ENCODE results near the gene LRMDA. TPM values are rescaled to one million over a fixed set of nuclear protein-coding genes. Genes with fewer than 3 reads are reported as not detected.

Gene LRMDA
- total and polyA plus RNA-seq, 7 donors, result 2.8 to 22.2 (median 9.0) TPM

DNA sequence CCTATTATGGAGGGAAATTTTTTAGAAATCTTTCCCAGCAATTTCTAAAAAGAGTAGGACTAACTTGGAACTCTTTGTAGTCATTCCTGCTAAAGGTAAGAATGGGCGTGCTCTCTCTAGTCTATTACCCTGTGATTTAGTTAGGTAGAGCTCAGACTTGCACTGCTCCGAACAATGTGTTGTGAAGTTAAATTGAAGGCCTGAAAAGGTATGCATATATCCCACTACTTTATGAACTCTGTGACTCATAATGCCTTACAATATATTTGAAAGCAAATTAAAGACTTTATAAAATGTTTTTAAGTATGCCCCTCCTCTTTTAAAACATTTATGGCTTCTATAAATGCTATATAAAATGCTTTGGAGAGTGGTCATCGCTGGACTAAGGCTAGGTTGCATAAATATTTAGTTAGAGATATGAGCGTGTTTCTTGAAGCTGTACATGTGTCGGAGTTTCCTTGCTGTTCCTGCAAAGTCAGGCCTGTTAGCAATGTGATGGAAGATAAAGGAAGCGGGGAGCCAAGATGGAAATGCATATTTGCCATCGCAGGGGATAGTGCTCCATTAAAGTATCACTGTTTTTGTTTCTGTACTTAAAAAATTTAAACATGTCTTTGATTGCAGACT lies 761.4 kb downstream of the LRMDA start:
- DNase-seq, result no peak
- peaks cover 0 to 32% (median 14%) of the 10 kb centered on the region in 4 donors for H3K4me1 ChIP-seq
- no peaks in the 10 kb centered on the region for H3K27me3 ChIP-seq
- no peak for TF ChIP-seq POLR2A (IDR thresholded peaks at IDR 0.05)
- TF ChIP-seq, protein P1, sequence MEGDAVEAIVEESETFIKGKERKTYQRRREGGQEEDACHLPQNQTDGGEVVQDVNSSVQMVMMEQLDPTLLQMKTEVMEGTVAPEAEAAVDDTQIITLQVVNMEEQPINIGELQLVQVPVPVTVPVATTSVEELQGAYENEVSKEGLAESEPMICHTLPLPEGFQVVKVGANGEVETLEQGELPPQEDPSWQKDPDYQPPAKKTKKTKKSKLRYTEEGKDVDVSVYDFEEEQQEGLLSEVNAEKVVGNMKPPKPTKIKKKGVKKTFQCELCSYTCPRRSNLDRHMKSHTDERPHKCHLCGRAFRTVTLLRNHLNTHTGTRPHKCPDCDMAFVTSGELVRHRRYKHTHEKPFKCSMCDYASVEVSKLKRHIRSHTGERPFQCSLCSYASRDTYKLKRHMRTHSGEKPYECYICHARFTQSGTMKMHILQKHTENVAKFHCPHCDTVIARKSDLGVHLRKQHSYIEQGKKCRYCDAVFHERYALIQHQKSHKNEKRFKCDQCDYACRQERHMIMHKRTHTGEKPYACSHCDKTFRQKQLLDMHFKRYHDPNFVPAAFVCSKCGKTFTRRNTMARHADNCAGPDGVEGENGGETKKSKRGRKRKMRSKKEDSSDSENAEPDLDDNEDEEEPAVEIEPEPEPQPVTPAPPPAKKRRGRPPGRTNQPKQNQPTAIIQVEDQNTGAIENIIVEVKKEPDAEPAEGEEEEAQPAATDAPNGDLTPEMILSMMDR (IDR thresholded peaks at IDR 0.05), result no peak
- TF ChIP-seq EP300 (IDR thresholded peaks at IDR 0.05), result no peak
- no peak for TF ChIP-seq POLR2AphosphoS5 (IDR thresholded peaks at IDR 0.05)
- 74 to 77% methylated on average over 7 of the region's 7 CpGs for whole genome bisulfite sequencing, 2 donors
- H3K4me3 ChIP-seq, result no peak overlapping the region
- no peaks in the 10 kb centered on the region for H3K36me3 ChIP-seq
- intact Hi-C loops (cut with DNase I), result no loop called here
- no peaks in the 10 kb centered on the region for H3K9me3 ChIP-seq
- no peak overlapping the region for H3K27ac ChIP-seq

DNA sequence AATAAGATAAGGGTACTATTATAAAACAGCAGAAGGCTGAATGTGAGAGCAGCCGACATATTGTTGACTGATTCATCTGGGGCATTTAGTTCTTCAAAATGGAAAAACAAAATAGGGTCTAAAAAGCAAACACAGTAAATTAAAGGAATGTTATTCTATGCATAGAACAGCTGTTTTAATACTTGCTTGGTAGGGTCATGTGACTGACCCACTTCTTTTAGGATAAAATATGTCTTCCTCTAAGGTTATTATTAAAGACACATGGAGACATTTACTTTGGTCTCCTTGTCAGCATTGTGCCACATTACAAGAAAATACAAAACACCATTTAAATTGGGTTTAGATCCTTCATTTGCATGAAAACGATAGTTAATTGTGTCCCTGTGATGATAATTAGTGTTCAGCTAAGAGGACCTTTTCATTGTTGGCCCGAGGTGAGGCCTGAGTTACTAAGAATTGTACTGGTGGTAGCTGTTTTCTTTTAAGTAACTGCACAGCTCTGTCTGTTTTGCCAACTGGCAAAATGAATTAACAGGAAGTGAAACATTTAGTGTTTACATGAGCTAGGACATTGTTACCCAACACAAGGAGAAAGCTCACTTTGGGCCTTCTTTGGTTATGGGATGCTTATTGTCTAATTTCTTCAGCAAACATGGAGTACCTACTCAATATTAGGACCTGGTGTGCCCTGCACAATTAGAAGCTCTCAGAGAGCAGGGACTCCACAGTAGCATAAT lies 764.4 kb downstream of the LRMDA start:
- Histone ChIP-seq H3K27ac (no peak overlapping the region), H3K4me1 (peaks cover 0 to 32% (median 14%) of the 10 kb centered on the region in 4 donors), H3K4me3 (no peak overlapping the region), H3K27me3 (no peaks in the 10 kb centered on the region), H3K36me3 (no peaks in the 10 kb centered on the region), H3K9me3 (no peaks in the 10 kb centered on the region)
- TF ChIP-seq EP300 (IDR thresholded peaks at IDR 0.05) (no peak), POLR2AphosphoS5 (IDR thresholded peaks at IDR 0.05) (no peak), POLR2A (IDR thresholded peaks at IDR 0.05) (no peak)
- TF ChIP-seq, protein P1 (IDR thresholded peaks at IDR 0.05), result no peak
- intact Hi-C loops (cut with DNase I), result no loop called here
- 79 to 81% methylated on average over 3 of the region's 3 CpGs for WGBS, 2 donors
- no peak for DNase-seq

DNA sequence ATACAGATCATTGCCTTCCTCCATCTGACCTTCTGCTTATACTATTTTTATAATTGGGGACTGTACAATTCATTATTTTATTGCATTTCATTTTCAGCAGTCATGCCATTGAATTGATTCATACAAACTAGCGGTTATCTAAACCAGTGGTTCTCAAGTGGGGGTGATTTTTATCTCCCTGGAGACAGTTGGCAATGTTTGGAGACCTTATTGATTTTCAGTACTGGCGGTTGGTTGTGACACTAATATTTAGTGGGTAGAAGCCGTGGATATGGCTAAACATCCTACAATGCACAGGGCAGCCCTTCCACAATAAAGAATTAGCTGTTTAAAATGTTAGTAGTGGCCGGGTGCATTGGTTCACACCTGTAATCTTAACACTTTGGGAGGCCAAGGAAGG lies 765.9 kb downstream of the LRMDA start:
- intact Hi-C loops (cut with DNase I), result no loop called here
- DNase-seq, result no peak
- Histone ChIP-seq H3K27ac (no peak overlapping the region), H3K27me3 (no peaks in the 10 kb centered on the region), H3K9me3 (no peaks in the 10 kb centered on the region), H3K36me3 (no peaks in the 10 kb centered on the region), H3K4me3 (no peak overlapping the region), H3K4me1 (peaks cover 0 to 28% (median 14%) of the 10 kb centered on the region in 4 donors)
- 92 to 95% methylated on average over 4 of the region's 4 CpGs for WGBS, 2 donors
- TF ChIP-seq POLR2AphosphoS5 (IDR thresholded peaks at IDR 0.05), result no peak
- TF ChIP-seq, protein P1 (IDR thresholded peaks at IDR 0.05), result no peak
- TF ChIP-seq EP300 (IDR thresholded peaks at IDR 0.05), result no peak
- no peak for TF ChIP-seq POLR2A (IDR thresholded peaks at IDR 0.05)

DNA sequence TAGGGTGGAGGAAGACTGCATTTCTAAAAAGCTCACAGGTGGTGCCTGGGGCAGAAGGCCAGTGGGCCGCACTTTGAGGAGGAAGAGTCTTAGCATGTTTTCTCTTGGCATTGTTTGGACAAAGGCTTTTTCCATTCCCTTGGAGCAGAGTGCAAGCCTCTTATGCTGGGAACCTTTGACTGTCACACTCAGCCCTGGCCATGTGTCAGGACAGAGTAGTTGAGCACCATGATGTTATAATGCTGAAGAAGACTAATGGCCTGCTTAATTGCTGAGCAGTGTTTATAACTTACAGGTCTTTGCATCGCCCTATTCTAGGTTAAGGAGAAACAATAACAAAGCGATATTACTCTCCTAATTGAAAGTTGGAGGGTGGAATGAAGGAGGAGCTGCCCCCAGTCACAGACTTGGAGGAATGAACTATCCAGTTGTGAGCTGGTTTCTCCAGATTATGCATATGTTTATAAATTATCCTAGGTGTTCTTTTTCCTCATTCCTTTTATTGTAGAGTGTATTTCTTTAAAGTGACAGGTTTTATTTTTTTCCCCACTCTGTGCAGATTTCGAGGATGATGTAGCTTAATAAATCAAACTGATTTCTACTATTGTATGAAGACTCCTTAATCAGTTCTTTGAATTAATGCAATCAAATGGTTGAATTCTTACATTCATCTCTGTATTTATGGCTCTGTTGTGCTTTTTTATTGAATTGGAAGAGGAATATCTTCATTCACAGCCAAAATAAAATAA lies 767.0 kb downstream of the LRMDA start:
- 87 to 92% methylated on average over 4 of the region's 4 CpGs for WGBS, 2 donors
- TF ChIP-seq POLR2A (IDR thresholded peaks at IDR 0.05) (no peak), POLR2AphosphoS5 (IDR thresholded peaks at IDR 0.05) (no peak), EP300 (IDR thresholded peaks at IDR 0.05) (no peak)
- TF ChIP-seq, protein P1 (IDR thresholded peaks at IDR 0.05), result no peak
- no peak for DNase-seq
- Histone ChIP-seq H3K27me3 (no peaks in the 10 kb centered on the region), H3K4me1 (peaks cover 0 to 16% (median 14%) of the 10 kb centered on the region in 4 donors), H3K9me3 (no peaks in the 10 kb centered on the region), H3K4me3 (no peak overlapping the region), H3K27ac (no peak overlapping the region), H3K36me3 (no peaks in the 10 kb centered on the region)
- intact Hi-C loops (cut with DNase I), result no loop called here

Data from sigmoid colon (tissue), 7 donors.